GM12878 (cell line): ENCODE results near the gene CASK. TPM values are rescaled to one million over a fixed set of nuclear protein-coding genes. Genes with fewer than 3 reads are reported as not detected.

Source experiments
- ATAC-seq: fragments of 200-7000 bp; cut with Tn5 transposase; 3 replicates; pipeline ENCODE4 v1.9.1; 2020; ENCODE audit warnings: mild to moderate bottlenecking, moderate library complexity
- BruUV-seq: library from RNA; stranded (reverse); fragments of 400-500 nt; replicated peaks from 2 replicates; lab custom pipeline; 2021; lab: Mats Ljungman, UMichigan
- CTCF ChIA-PET: fragments of 300-600 bp; sonication (Branson Sonifier 250); formaldehyde crosslinking; extraction: SDS; loops from one replicate; lab custom pipeline; 2021; ENCODE audit warnings: inconsistent platforms; lab: Yijun Ruan, JAX
- POLR2A ChIA-PET: fragments of 350-600 bp; formaldehyde crosslinking; extraction: SDS; loops from one replicate; lab custom pipeline; 2021; ENCODE audit warnings: inconsistent platforms; lab: Charles Lee
- RAD21 ChIA-PET: fragments of 300-600 bp; sonication (Branson Sonifier 250); formaldehyde crosslinking; loops from one replicate; lab custom pipeline; 2023; ENCODE audit warnings: antibody characterized with exemption; ENCODE audit not compliant: unreplicated experiment; lab: Charles Lee
- SMC1A ChIA-PET: fragments of 300-600 bp; sonication (Branson Sonifier 250); formaldehyde crosslinking; loops from one replicate; lab custom pipeline; 2023; ENCODE audit not compliant: unreplicated experiment, uncharacterized antibody; lab: Charles Lee
- DNase-seq: peaks from one replicate; pipeline ENCODE4 v3.0.0-alpha.2; 2011; ENCODE audit warnings: low read depth, low spot score
- FAIRE-seq: peaks from 3 replicates; lab custom pipeline; 2011; peaks lifted over from hg19 to GRCh38; lab: Jason Lieb, UNC
- H2AFZ ChIP-seq: 2 replicates; pipeline ENCODE4 v1.6.0; 2011; ENCODE audit warnings: low read depth, low read length, control low read depth; ENCODE audit not compliant: control insufficient read depth
- H3K27ac ChIP-seq: 2 replicates; pipeline ENCODE4 v1.5.1; 2011; ENCODE audit warnings: control low read depth; ENCODE audit not compliant: control insufficient read depth, insufficient read depth
- H3K27me3 ChIP-seq, 2 experiments: replicated peaks in 1 of 2; 2 replicates each; pipeline versions ENCODE4 v1.6.0 to v1.6.1; 2011; ENCODE audit warnings: low read length in 1 of 2; ENCODE audit not compliant: control insufficient read depth in 2 of 2, insufficient read depth in 2 of 2
- H3K36me3 ChIP-seq, 2 experiments: 2 replicates each; pipeline ENCODE4 v1.5.1; 2011; ENCODE audit warnings: low read length in 1 of 2; ENCODE audit not compliant: control insufficient read depth in 2 of 2, insufficient read depth in 2 of 2
- H3K4me1 ChIP-seq: 2 replicates; pipeline ENCODE4 v1.6.1; 2011; ENCODE audit warnings: mild to moderate bottlenecking, low read length, moderate library complexity, mixed read lengths; ENCODE audit not compliant: control insufficient read depth, insufficient read depth
- H3K4me2 ChIP-seq: 2 replicates; pipeline ENCODE4 v1.6.0; 2011; ENCODE audit warnings: control low read depth; ENCODE audit not compliant: control insufficient read depth, insufficient read depth
- H3K4me3 ChIP-seq: fragments of 200-600 bp; sonication (generic); 2 replicates; pipeline ENCODE4 v1.5.1; 2016
- H3K79me2 ChIP-seq: 2 replicates; pipeline ENCODE4 v1.6.0; 2011; ENCODE audit warnings: low read length; ENCODE audit not compliant: control insufficient read depth, insufficient read depth
- H3K9ac ChIP-seq: 2 replicates; pipeline ENCODE4 v1.8.0; 2011; ENCODE audit warnings: low read length, control low read depth, mixed read lengths; ENCODE audit not compliant: control insufficient read depth, insufficient read depth
- H3K9me3 ChIP-seq: replicated peaks from 3 replicates; pipeline ENCODE4 v1.5.1; 2011; ENCODE audit warnings: mild to moderate bottlenecking, low read length; ENCODE audit not compliant: control insufficient read depth, insufficient read depth
- H4K20me1 ChIP-seq: 2 replicates; pipeline ENCODE4 v1.6.0; 2011; ENCODE audit not compliant: control insufficient read depth, insufficient read depth
- BRCA1 ChIP-seq: IDR thresholded peaks from 2 replicates; pipeline ENCODE4 v1.6.1; 2011; ENCODE audit warnings: low read depth, low read length, improper control_type of control experiment
- EZH2 ChIP-seq: IDR thresholded peaks from 2 replicates; pipeline ENCODE4 v1.6.1; 2012; ENCODE audit warnings: low read depth, mild to moderate bottlenecking, control low read depth, inconsistent platforms, low read length, borderline replicate concordance; ENCODE audit not compliant: control insufficient read depth
- POLR2AphosphoS2 ChIP-seq: IDR thresholded peaks from 2 replicates; pipeline ENCODE4 v1.6.1; 2011; ENCODE audit warnings: low read depth, mild to moderate bottlenecking, low read length, improper control_type of control experiment, moderate library complexity
- RBBP5 ChIP-seq: fragments of 200-600 bp; sonication (generic); conservative IDR thresholded peaks from 2 replicates; pipeline ENCODE4 v1.6.1; 2016
- ZNF384 ChIP-seq: IDR thresholded peaks from 2 replicates; pipeline ENCODE4 v1.6.1; 2012; ENCODE audit warnings: low read depth, mild to moderate bottlenecking, low read length, improper control_type of control experiment, borderline replicate concordance
- WGBS: methylation state at CpG from one replicate; pipeline ENCODE4 v1.1.6; 2016; ENCODE audit warnings: low lambda C conversion rate; ENCODE audit not compliant: insufficient replicate concordance, insufficient coverage; ENCODE audit errors: missing lambda C conversion rate; 5-methylcytosine and 5-hydroxymethylcytosine counted together
- in situ Hi-C: fragments of 300-500 bp; cut with MboI; formaldehyde crosslinking; loops from 9 replicates; pipeline ENCODE4 v1.14.3; 2018; ENCODE audit warnings: mixed read lengths
- intact Hi-C: fragments of 100-400 bp; cut with micrococcal nuclease; formaldehyde crosslinking; loops from one replicate; pipeline ENCODE4 v1.14.2; 2022; ENCODE audit not compliant: unreplicated experiment
- polyA plus RNA-seq, 11 experiments: library from polyadenylated mRNA; depleted of rRNA in 4 of 11; unstranded in 6 of 11; stranded (reverse) in 5 of 11; fragments of >200 nt; fragmentation: Nextera tagmentation in 4 of 11; fragmentation: Illumina TruSeq in 1 of 11; extraction: Ambion mirVana in 4 of 11; extraction: Trizol in 1 of 11; gene quantifications; 1 replicate in 1 of 11; 2 replicates in 10 of 11; pipeline versions ENCODE4 v1.2.1 to v1.2.3, GENCODE V29; 2011 to 2016; ENCODE audit warnings: inconsistent platforms in 2 of 11, missing spikeins in 2 of 11, low read depth in 1 of 11
- total RNA-seq, 4 experiments: library from RNA; depleted of rRNA in 3 of 4; stranded (reverse); fragments of >200 nt in 3 of 4; fragmentation: Illumina TruSeq in 1 of 4; extraction: Trizol in 1 of 4; gene quantifications; 2 replicates each; pipeline versions ENCODE4 v1.2.1 to v1.2.3, GENCODE V29; 2013 to 2021
- TF ChIP-seq, protein P1 (sequence below): fragments of 450-650 bp; conservative IDR thresholded peaks from 2 replicates; pipeline ENCODE4 v1.6.1; 2017; ENCODE audit warnings: mild to moderate bottlenecking, moderate library complexity
- TF ChIP-seq, protein P2 (sequence below): IDR thresholded peaks from 2 replicates; pipeline ENCODE4 v1.6.1; 2012; ENCODE audit warnings: improper control_type of control experiment, low read depth, low read length; ENCODE audit not compliant: insufficient replicate concordance

The CASK gene
- total and polyA plus RNA-seq, 10 of the 15 experiments (the other 5 are each of a cell fraction or from before 2014, with no cell fraction given) = 0.60 to 45.9 (median 4.8) TPM

DNA sequence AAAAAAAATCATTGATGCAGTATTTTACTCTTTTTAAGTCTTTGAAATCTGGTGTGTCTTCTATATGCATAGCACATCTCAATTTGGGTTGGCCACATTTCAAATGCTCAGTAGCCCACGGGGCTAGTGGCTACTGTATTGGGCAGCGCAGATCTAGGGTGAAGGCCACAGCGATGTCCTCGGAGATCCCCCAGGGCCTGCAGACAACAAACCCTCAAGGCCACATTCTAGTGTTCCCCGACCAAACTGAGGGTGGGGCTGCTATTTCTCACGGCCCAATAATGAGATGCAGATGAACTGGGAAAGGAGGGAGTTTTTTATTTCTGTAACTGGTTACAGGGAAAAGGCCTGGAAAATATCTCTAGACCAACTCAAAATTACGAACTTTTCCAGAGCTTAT is 452.6 kb downstream of the CASK start:
- no peaks in the 10 kb centered on the region for H3K79me2 ChIP-seq
- H3K4me2 ChIP-seq = no peak overlapping the region
- no peaks in the 10 kb centered on the region for H3K27me3 ChIP-seq
- no peaks in the 10 kb centered on the region for H3K4me1 ChIP-seq
- BruUV-seq = no TSS peak
- no peaks in the 10 kb centered on the region for H3K9me3 ChIP-seq
- RAD21 ChIA-PET = no interaction called here
- TF ChIP-seq RBBP5 (no peak), BRCA1 (no peak), EZH2 (no peak)
- 45% methylated on average over 7 of the region's 7 CpGs for WGBS
- in situ Hi-C loops = no loop called here
- SMC1A ChIA-PET = no interaction called here
- no peaks in the 10 kb centered on the region for H4K20me1 ChIP-seq
- intact Hi-C loops = no loop called here
- H3K36me3 ChIP-seq = no peaks in the 10 kb centered on the region
- CTCF ChIA-PET = no interaction called here
- H3K27ac ChIP-seq = no peak overlapping the region
- POLR2A ChIA-PET = interaction anchor here (0.6 kb wide), 1 partner anchor 18 kb away, joined by 4 read pairs; no protein-coding TSS in a partner anchor
- H3K4me3 ChIP-seq = no peak overlapping the region
- H3K9ac ChIP-seq = no peak overlapping the region
- ATAC-seq (no peak), FAIRE-seq (no peak), DNase-seq (no peak)
- no peak overlapping the region for H2AFZ ChIP-seq

DNA sequence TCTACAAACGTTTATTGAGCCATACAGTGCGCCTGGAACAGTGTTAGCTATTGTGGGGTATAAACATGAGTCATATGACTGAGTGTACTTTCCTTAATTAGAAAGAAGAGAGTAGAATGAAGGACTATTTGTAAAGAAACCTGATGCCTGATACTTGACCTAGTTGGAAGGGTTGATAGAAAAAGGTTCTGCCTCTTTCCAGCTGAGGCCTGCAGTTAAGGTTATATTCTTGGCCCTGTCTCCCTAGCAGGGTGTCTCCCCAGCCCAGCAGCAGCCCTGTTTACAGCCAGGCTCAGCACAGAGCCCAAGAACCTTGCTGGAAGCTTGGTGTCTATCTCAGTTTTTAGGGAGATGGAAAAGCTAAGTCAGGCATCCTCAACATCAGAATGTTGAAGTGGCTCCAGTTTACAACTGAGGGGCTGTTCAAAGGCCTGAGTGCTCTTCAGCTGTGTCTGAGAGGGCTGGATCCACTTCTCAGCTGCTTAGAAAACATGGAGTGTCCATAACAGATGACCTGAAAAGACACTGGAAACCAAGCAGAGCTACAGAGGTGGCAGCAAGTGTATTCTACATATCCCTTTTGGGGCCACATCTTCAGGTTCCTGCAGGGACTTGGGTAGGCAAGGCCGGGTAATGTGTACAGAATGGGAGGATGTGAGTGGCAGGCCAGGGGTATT is 454.6 kb downstream of the CASK start:
- no TSS peak for BruUV-seq
- Histone ChIP-seq H2AFZ (no peak overlapping the region), H3K27ac (no peak overlapping the region), H4K20me1 (no peaks in the 10 kb centered on the region), H3K27me3 (no peaks in the 10 kb centered on the region), H3K36me3 (no peaks in the 10 kb centered on the region), H3K4me1 (no peaks in the 10 kb centered on the region), H3K9ac (no peak overlapping the region), H3K9me3 (no peaks in the 10 kb centered on the region), H3K4me2 (no peak overlapping the region), H3K4me3 (no peak overlapping the region), H3K79me2 (no peaks in the 10 kb centered on the region)
- DNase-seq = no peak
- ATAC-seq = no peak
- intact Hi-C loops (no loop called here), in situ Hi-C loops (no loop called here)
- RAD21 ChIA-PET = no interaction called here
- SMC1A ChIA-PET = interaction anchor here (0.9 kb wide), 1 partner anchor 11 kb away, joined by 3 read pairs; no protein-coding TSS in a partner anchor
- CTCF ChIA-PET = interaction anchor here (0.6 to 0.8 kb wide), 2 partner anchors 11 to 723 kb away, joined by 3 read pairs; no protein-coding TSS in a partner anchor
- POLR2A ChIA-PET = no interaction called here
- WGBS = 32% methylated on average over 3 of the region's 3 CpGs
- no peak for FAIRE-seq
- no peak for TF ChIP-seq ZNF384
- TF ChIP-seq, protein P1, sequence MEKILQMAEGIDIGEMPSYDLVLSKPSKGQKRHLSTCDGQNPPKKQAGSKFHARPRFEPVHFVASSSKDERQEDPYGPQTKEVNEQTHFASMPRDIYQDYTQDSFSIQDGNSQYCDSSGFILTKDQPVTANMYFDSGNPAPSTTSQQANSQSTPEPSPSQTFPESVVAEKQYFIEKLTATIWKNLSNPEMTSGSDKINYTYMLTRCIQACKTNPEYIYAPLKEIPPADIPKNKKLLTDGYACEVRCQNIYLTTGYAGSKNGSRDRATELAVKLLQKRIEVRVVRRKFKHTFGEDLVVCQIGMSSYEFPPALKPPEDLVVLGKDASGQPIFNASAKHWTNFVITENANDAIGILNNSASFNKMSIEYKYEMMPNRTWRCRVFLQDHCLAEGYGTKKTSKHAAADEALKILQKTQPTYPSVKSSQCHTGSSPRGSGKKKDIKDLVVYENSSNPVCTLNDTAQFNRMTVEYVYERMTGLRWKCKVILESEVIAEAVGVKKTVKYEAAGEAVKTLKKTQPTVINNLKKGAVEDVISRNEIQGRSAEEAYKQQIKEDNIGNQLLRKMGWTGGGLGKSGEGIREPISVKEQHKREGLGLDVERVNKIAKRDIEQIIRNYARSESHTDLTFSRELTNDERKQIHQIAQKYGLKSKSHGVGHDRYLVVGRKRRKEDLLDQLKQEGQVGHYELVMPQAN = no peak
- no peak for TF ChIP-seq POLR2AphosphoS2
- TF ChIP-seq, protein P2, sequence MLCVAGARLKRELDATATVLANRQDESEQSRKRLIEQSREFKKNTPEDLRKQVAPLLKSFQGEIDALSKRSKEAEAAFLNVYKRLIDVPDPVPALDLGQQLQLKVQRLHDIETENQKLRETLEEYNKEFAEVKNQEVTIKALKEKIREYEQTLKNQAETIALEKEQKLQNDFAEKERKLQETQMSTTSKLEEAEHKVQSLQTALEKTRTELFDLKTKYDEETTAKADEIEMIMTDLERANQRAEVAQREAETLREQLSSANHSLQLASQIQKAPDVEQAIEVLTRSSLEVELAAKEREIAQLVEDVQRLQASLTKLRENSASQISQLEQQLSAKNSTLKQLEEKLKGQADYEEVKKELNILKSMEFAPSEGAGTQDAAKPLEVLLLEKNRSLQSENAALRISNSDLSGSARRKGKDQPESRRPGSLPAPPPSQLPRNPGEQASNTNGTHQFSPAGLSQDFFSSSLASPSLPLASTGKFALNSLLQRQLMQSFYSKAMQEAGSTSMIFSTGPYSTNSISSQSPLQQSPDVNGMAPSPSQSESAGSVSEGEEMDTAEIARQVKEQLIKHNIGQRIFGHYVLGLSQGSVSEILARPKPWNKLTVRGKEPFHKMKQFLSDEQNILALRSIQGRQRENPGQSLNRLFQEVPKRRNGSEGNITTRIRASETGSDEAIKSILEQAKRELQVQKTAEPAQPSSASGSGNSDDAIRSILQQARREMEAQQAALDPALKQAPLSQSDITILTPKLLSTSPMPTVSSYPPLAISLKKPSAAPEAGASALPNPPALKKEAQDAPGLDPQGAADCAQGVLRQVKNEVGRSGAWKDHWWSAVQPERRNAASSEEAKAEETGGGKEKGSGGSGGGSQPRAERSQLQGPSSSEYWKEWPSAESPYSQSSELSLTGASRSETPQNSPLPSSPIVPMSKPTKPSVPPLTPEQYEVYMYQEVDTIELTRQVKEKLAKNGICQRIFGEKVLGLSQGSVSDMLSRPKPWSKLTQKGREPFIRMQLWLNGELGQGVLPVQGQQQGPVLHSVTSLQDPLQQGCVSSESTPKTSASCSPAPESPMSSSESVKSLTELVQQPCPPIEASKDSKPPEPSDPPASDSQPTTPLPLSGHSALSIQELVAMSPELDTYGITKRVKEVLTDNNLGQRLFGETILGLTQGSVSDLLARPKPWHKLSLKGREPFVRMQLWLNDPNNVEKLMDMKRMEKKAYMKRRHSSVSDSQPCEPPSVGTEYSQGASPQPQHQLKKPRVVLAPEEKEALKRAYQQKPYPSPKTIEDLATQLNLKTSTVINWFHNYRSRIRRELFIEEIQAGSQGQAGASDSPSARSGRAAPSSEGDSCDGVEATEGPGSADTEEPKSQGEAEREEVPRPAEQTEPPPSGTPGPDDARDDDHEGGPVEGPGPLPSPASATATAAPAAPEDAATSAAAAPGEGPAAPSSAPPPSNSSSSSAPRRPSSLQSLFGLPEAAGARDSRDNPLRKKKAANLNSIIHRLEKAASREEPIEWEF = no peak
